Neural cell (in vitro differentiated cells): ENCODE measurements around the gene EEF1AKMT3.
"Not testable (repeated sequence)": the region's sequence is repeated elsewhere in the genome, so short reads cannot be mapped to it uniquely, and the experiment has no call there.

Experiments
- EP300 ChIP-seq: fragments of 450-650 bp; conservative IDR thresholded peaks from 2 replicates; pipeline ENCODE4 v1.6.1; 2014; ENCODE audit warnings: antibody characterized with exemption, mild to moderate bottlenecking, moderate library complexity; ENCODE audit not compliant: poor library complexity, severe bottlenecking
- EZH2 ChIP-seq: fragments of 200-600, 300-800 bp; shearing (Covaris generic), sonication (generic); IDR thresholded peaks from 2 replicates; pipeline ENCODE4 v1.6.1; 2014; ENCODE audit warnings: antibody characterized with exemption, low read length, borderline replicate concordance, mild to moderate bottlenecking; ENCODE audit not compliant: insufficient read depth, poor library complexity, severe bottlenecking
- MXI1 ChIP-seq: fragments of 450-650 bp; conservative IDR thresholded peaks from 2 replicates; pipeline ENCODE4 v1.6.1; 2014; ENCODE audit warnings: antibody characterized with exemption, mild to moderate bottlenecking; ENCODE audit not compliant: poor library complexity, severe bottlenecking
- POLR2AphosphoS5 ChIP-seq: IDR thresholded peaks from 2 replicates; pipeline ENCODE4 v1.6.1; 2012
- RAD21 ChIP-seq: fragments of 450-650 bp; conservative IDR thresholded peaks from 2 replicates; pipeline ENCODE4 v1.6.1; 2014; ENCODE audit warnings: antibody characterized with exemption, mild to moderate bottlenecking, moderate library complexity
- REST ChIP-seq: IDR thresholded peaks from 2 replicates; pipeline ENCODE4 v1.6.1; 2012; ENCODE audit warnings: borderline replicate concordance
- SMC3 ChIP-seq: fragments of 450-650 bp; conservative IDR thresholded peaks from 2 replicates; pipeline ENCODE4 v1.6.1; 2014; ENCODE audit warnings: antibody characterized with exemption, mild to moderate bottlenecking, moderate library complexity; ENCODE audit not compliant: poor library complexity
- TAF1 ChIP-seq: IDR thresholded peaks from 2 replicates; pipeline ENCODE4 v1.6.1; 2012; ENCODE audit warnings: low read depth
- TF ChIP-seq, protein P1 (sequence below): fragments of 450-650 bp; IDR thresholded peaks from 2 replicates; pipeline ENCODE4 v1.5.1; 2014; ENCODE audit warnings: antibody characterized with exemption, mild to moderate bottlenecking, moderate library complexity; ENCODE audit not compliant: poor library complexity, severe bottlenecking

DNA sequence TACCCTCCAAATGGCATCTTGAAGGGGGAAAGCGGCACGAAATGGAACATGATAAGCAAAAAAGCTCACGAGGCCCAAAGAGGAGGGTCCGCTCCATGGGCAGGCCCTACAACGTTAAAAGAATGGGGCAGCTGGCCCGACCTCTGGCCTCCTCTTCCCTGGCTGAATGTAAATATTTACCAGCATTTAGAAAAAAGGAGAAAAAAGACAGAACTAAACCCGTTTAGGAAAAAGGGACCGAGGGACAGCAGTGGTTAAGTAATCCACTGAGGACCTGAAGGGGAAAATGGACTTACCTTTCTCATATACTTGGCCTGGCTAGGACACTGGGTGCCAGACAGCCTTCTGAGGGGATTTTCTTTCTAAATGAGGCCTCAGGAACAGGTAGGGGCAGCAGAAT, 47.7 kb downstream of the EEF1AKMT3 start:
- TF ChIP-seq, protein P1, sequence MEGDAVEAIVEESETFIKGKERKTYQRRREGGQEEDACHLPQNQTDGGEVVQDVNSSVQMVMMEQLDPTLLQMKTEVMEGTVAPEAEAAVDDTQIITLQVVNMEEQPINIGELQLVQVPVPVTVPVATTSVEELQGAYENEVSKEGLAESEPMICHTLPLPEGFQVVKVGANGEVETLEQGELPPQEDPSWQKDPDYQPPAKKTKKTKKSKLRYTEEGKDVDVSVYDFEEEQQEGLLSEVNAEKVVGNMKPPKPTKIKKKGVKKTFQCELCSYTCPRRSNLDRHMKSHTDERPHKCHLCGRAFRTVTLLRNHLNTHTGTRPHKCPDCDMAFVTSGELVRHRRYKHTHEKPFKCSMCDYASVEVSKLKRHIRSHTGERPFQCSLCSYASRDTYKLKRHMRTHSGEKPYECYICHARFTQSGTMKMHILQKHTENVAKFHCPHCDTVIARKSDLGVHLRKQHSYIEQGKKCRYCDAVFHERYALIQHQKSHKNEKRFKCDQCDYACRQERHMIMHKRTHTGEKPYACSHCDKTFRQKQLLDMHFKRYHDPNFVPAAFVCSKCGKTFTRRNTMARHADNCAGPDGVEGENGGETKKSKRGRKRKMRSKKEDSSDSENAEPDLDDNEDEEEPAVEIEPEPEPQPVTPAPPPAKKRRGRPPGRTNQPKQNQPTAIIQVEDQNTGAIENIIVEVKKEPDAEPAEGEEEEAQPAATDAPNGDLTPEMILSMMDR, result not testable (repeated sequence)
- not testable (repeated sequence) for TF ChIP-seq EZH2, RAD21, TAF1, REST, POLR2AphosphoS5, EP300, MXI1, SMC3
